Measurements from ENCODE around the gene LRP1B.

GRCh38 chr2:142038826-142039225, 92.0 kb downstream of the LRP1B start:
- TF ChIP-seq, protein P1, sequence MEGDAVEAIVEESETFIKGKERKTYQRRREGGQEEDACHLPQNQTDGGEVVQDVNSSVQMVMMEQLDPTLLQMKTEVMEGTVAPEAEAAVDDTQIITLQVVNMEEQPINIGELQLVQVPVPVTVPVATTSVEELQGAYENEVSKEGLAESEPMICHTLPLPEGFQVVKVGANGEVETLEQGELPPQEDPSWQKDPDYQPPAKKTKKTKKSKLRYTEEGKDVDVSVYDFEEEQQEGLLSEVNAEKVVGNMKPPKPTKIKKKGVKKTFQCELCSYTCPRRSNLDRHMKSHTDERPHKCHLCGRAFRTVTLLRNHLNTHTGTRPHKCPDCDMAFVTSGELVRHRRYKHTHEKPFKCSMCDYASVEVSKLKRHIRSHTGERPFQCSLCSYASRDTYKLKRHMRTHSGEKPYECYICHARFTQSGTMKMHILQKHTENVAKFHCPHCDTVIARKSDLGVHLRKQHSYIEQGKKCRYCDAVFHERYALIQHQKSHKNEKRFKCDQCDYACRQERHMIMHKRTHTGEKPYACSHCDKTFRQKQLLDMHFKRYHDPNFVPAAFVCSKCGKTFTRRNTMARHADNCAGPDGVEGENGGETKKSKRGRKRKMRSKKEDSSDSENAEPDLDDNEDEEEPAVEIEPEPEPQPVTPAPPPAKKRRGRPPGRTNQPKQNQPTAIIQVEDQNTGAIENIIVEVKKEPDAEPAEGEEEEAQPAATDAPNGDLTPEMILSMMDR (IDR thresholded peaks at IDR 0.05): no peak
- no peak for TF ChIP-seq POLR2A (IDR thresholded peaks at IDR 0.05)

Data from Peyer's patch (tissue), 4 donors.